ENCODE data around the gene LRIG1.

DNA sequence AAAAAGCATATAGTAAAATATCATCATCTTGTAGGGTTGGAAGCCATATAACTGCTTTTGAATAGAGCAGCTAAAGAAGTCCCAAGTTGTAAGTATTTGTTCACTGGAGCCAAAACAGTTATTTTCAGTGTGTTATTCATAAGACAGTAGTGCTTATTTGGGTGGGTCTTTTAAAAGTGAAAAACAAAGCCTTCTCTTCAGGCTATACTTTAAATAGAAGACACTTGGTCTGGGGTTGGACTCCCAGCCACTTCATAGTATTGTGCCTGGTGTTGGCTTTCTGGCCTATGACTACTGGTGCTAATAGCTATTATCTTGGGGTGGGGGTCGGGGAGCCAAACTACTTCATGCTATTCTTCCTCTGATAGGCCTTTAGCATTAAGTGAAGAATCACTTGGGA is 144.8 kb downstream of the LRIG1 start:
- TF ChIP-seq, protein P1, sequence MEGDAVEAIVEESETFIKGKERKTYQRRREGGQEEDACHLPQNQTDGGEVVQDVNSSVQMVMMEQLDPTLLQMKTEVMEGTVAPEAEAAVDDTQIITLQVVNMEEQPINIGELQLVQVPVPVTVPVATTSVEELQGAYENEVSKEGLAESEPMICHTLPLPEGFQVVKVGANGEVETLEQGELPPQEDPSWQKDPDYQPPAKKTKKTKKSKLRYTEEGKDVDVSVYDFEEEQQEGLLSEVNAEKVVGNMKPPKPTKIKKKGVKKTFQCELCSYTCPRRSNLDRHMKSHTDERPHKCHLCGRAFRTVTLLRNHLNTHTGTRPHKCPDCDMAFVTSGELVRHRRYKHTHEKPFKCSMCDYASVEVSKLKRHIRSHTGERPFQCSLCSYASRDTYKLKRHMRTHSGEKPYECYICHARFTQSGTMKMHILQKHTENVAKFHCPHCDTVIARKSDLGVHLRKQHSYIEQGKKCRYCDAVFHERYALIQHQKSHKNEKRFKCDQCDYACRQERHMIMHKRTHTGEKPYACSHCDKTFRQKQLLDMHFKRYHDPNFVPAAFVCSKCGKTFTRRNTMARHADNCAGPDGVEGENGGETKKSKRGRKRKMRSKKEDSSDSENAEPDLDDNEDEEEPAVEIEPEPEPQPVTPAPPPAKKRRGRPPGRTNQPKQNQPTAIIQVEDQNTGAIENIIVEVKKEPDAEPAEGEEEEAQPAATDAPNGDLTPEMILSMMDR (IDR thresholded peaks at IDR 0.05; ENCODE audit: borderline replicate concordance, extremely low read depth, low read length, poor library complexity, severe bottlenecking) = no peak
- no peak for TF ChIP-seq EZH2 (IDR thresholded peaks at IDR 0.05; ENCODE audit: borderline replicate concordance, low read depth, low read length, severe bottlenecking)
